Uterus (tissue), 4 donors: Measurements from ENCODE around the gene ALS2CL. TPM values are rescaled to one million over a fixed set of nuclear protein-coding genes. Genes with fewer than 3 reads are reported as not detected.

Experiments
- DNase-seq, 2 donors: peaks; one replicate each; pipeline ENCODE4 v3.0.0-alpha.2; 2019 to 2020
- H3K27ac ChIP-seq, 2 donors: fragments of 200-600 bp; sonication (generic); 1 replicate in 1 of 2; 2 replicates in 1 of 2; pipeline ENCODE4 v1.5.1; 2016 to 2018
- H3K27me3 ChIP-seq, 2 donors: fragments of 200-600 bp; sonication (generic); one replicate each; pipeline ENCODE4 v1.5.1; 2018 to 2019; ENCODE audit warnings: control low read depth in 1 of 2
- H3K36me3 ChIP-seq, 2 donors: fragments of 200-600 bp; sonication (generic); one replicate each; pipeline ENCODE4 v1.5.1; 2019; ENCODE audit warnings: control low read depth in 1 of 2
- H3K4me1 ChIP-seq, 2 donors: fragments of 200-600 bp; sonication (generic); one replicate each; pipeline ENCODE4 v1.5.1; 2018 to 2019; ENCODE audit warnings: control low read depth in 1 of 2
- H3K4me3 ChIP-seq, 2 donors: fragments of 200-600 bp; sonication (generic); 1 replicate in 1 of 2; 2 replicates in 1 of 2; pipeline ENCODE4 v1.5.1; 2018 to 2019; ENCODE audit warnings: mild to moderate bottlenecking in 1 of 2
- H3K9me3 ChIP-seq, 2 donors: fragments of 200-600 bp; sonication (generic); one replicate each; pipeline ENCODE4 v1.5.1; 2019; ENCODE audit warnings: control low read depth in 1 of 2
- CTCF ChIP-seq, 4 experiments: fragments of 200-600 bp in 2 of 4; fragments of 450-650 bp in 2 of 4; sonication (generic) in 2 of 4; IDR thresholded peaks; one replicate each; pipeline ENCODE4 v1.5.1; 2016 to 2019; ENCODE audit warnings: antibody characterized with exemption in 4 of 4, mild to moderate bottlenecking in 2 of 4, moderate library complexity in 1 of 4
- POLR2A ChIP-seq, 2 donors: fragments of 450-650 bp; IDR thresholded peaks; one replicate each; pipeline ENCODE4 v1.6.1; 2016; ENCODE audit warnings: antibody characterized with exemption in 2 of 2, mild to moderate bottlenecking in 1 of 2, moderate library complexity in 1 of 2
- intact Hi-C: fragments of 100-400 bp; cut with DNase I; formaldehyde crosslinking; loops from one replicate; pipeline ENCODE4 v1.15.1; 2023; ENCODE audit warnings: low total_unique reads
- total RNA-seq, 4 donors: library from RNA; depleted of rRNA in 3 of 4; stranded (reverse); fragments of >200 nt in 3 of 4; gene quantifications; one replicate each; pipeline versions ENCODE4 v1.1.0 to v1.2.4, GENCODE V29; 2014 to 2023
- donor health status: DM: yes; HTN: yes; CAD: no.

Gene ALS2CL
- total RNA-seq, 4 donors from 2014 or later, result 15.7 to 75.3 (median 31.5) TPM

GRCh38 chr3:46695177-46695961, 1.9 kb upstream of the ALS2CL start:
- Histone ChIP-seq H3K4me1 (peaks cover 0 to 16% of the 10 kb centered on the region in 2 donors), H3K27ac (peak overlapping the region; percentile 52 to 70), H3K9me3 (no peaks in the 10 kb centered on the region), H3K4me3 (no peak overlapping the region), H3K36me3 (no peaks in the 10 kb centered on the region), H3K27me3 (no peaks in the 10 kb centered on the region)
- intact Hi-C loops, result no loop called here
- peak in 1 of 4 experiments; percentile 18 for TF ChIP-seq CTCF (IDR thresholded peaks at IDR 0.05)
- no peak for TF ChIP-seq POLR2A (IDR thresholded peaks at IDR 0.05)
- peak; percentile 33 to 56 for DNase-seq

GRCh38 chr3:46694520-46694919, 1.0 kb upstream of the ALS2CL start:
- Histone ChIP-seq H3K27ac (peak overlapping the region; percentile 52 to 70), H3K4me1 (peaks cover 0 to 11% of the 10 kb centered on the region in 2 donors), H3K27me3 (no peaks in the 10 kb centered on the region), H3K9me3 (no peaks in the 10 kb centered on the region), H3K36me3 (no peaks in the 10 kb centered on the region), H3K4me3 (no peak overlapping the region)
- DNase-seq, result no peak
- TF ChIP-seq CTCF (IDR thresholded peaks at IDR 0.05) (no peak), POLR2A (IDR thresholded peaks at IDR 0.05) (no peak)
- intact Hi-C loops, result no loop called here

- Histone ChIP-seq H3K27ac (peak overlapping the region; percentile 52 to 70), H3K36me3 (no peaks in the 10 kb centered on the region), H3K4me3 (peak overlapping the region; percentile 53 to 55), H3K9me3 (no peaks in the 10 kb centered on the region), H3K4me1 (peaks cover 0 to 11% of the 10 kb centered on the region in 2 donors), H3K27me3 (no peaks in the 10 kb centered on the region)
- intact Hi-C loops, result no loop called here
- TF ChIP-seq POLR2A (IDR thresholded peaks at IDR 0.05), result no peak
- DNase-seq, result no peak
These were observed 380 bp upstream of the ALS2CL start for GRCh38 chr3:46693892-46694226.

GRCh38 chr3:46692566-46692990, 901 bp downstream of the ALS2CL start:
- H3K4me1 ChIP-seq, result peaks cover 0 to 11% of the 10 kb centered on the region in 2 donors
- H3K27ac ChIP-seq, result peak overlapping the region; percentile 52 to 70

GRCh38 chr3:46690798-46691197, 2.7 kb downstream of the ALS2CL start:
- TF ChIP-seq POLR2A (IDR thresholded peaks at IDR 0.05) (no peak), CTCF (IDR thresholded peaks at IDR 0.05) (no peak)
- no peaks in the 10 kb centered on the region for H3K27me3 ChIP-seq
- no peaks in the 10 kb centered on the region for H3K9me3 ChIP-seq
- DNase-seq, result peak in 1 of 2 donors; percentile 37
- intact Hi-C loops, result no loop called here
- no peak overlapping the region for H3K4me3 ChIP-seq
- H3K27ac ChIP-seq, result no peak overlapping the region
- no peaks in the 10 kb centered on the region for H3K36me3 ChIP-seq
- peaks cover 0 to 11% of the 10 kb centered on the region in 2 donors for H3K4me1 ChIP-seq

More at GRCh38 chr3:46692566-46692990, 901 bp downstream of the ALS2CL start:
- Histone ChIP-seq H3K4me3 (peak overlapping the region; percentile 53 to 55), H3K36me3 (no peaks in the 10 kb centered on the region), H3K27me3 (no peaks in the 10 kb centered on the region), H3K9me3 (no peaks in the 10 kb centered on the region)
- no peak for TF ChIP-seq POLR2A (IDR thresholded peaks at IDR 0.05)
- TF ChIP-seq CTCF (IDR thresholded peaks at IDR 0.05), result no peak
- intact Hi-C loops, result no loop called here
- DNase-seq, result no peak
